ENCODE results near the gene TAP2. TPM values are rescaled to one million over a fixed set of nuclear protein-coding genes. Genes with fewer than 3 reads are reported as not detected.
A peak's percentile ranks its signal among the peaks of the same experiment; 100 is the strongest.

TAP2 gene
- total RNA-seq (2014; rRNA removed; shearing (Covaris generic)): 90.9 and 96.4 TPM in 2 replicates
- total RNA-seq (2022): 108 and 132 TPM in 2 replicates
- percentile 95 among the genes with signal in this experiment for Bru-seq, nascent RNA
- BruChase-seq, experiment 1, labeled RNA remaining after a 6-hour chase: percentile 98 among the genes with signal in this experiment
- BruChase-seq, experiment 2, labeled RNA remaining after a 2-hour chase: percentile 98 among the genes with signal in this experiment
- long read RNA-seq, full-length matches to known transcripts: 1 of 22 reads
- long read RNA-seq, partial matches to known transcripts: 0 of 22 reads
- long read RNA-seq, other reads (novel, unspliced or antisense): 21 of 22 reads

DNA sequence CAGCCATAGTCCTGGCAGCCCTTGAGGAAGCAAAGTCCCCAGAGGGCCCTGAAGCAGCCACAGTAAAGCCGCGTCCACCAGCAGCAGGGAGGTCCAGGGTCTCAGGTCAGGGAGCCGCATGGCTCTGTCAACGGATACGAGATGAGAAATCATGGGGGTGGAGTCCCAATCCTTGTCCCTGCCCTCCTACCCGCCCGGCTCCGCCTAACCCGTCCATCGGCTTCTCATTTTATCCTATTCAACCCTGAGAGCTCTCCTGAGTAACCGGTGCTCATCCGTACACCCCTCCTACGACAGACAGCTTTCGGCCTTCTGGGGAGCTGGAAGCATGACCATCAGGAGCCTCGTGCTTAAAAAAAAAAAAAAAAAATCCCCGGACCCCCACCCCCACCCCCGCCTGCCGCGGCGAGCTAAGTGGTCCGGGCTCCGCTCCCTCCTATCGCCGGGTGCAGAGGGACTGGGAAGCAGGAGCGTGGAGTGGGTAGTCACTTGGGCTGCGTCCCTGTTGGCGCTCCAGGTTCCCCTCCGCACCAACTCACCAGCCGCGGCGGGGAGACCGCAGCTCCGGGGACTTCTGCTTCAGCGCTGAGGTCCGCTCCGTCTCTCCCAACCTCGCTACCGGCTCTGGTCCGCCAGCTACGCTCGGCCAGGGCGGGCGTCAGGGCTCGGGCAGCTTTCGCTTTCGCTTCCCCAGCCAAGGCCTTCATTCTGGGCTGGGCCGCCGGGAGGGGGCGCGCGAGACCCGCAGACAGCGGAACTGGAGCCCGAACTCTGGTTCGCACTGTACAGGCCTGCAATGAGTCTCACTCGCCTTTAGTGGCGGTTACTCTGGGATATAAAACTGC lies at the start of gene TAP2:
Gene TAP2, minus strand, starts transcription at position 626 of the 845 bp plus-strand sequence. Its CDS starts 506 bp downstream, at position 120.
- Histone ChIP-seq H3K27ac (ENCODE audit: low read depth, low read length, poor library complexity, severe bottlenecking) (peak within 1 kb of the TSS; percentile 67), H3K9me2 (ENCODE audit: insufficient read depth, low read length) (no peaks in the 10 kb centered on the region), H3K4me2 (ENCODE audit: low read length) (peak within 1 kb of the TSS; percentile 99), H3K4me1 (ENCODE audit: insufficient read depth, low read length, poor library complexity, severe bottlenecking) (peaks cover 55% of the 10 kb centered on the region), H2AFZ (ENCODE audit: low read length) (peak within 1 kb of the TSS; percentile 22; the same call in 1 of the 2 replicates), H3K4me3 (ENCODE audit: low read depth, low read length, poor library complexity, severe bottlenecking) (peak within 1 kb of the TSS; percentile 97), H3K36me3 (ENCODE audit: insufficient read depth, low read length) (peaks cover 80% of the 10 kb centered on the region), H4K20me1 (ENCODE audit: insufficient read depth, low read length) (no peaks in the 10 kb centered on the region; the same call in 1 of the 2 replicates), H3K9me3 (ENCODE audit: low read length) (no peaks in the 10 kb centered on the region), H3K79me2 (ENCODE audit: insufficient read depth, low read depth, low read length) (peaks cover 43% of the 10 kb centered on the region)
- no peak for TF ChIP-seq EZH2phosphoT487 (IDR thresholded peaks at IDR 0.05; ENCODE audit: borderline replicate concordance, low read depth, low read length)
- TF ChIP-seq, protein P1, sequence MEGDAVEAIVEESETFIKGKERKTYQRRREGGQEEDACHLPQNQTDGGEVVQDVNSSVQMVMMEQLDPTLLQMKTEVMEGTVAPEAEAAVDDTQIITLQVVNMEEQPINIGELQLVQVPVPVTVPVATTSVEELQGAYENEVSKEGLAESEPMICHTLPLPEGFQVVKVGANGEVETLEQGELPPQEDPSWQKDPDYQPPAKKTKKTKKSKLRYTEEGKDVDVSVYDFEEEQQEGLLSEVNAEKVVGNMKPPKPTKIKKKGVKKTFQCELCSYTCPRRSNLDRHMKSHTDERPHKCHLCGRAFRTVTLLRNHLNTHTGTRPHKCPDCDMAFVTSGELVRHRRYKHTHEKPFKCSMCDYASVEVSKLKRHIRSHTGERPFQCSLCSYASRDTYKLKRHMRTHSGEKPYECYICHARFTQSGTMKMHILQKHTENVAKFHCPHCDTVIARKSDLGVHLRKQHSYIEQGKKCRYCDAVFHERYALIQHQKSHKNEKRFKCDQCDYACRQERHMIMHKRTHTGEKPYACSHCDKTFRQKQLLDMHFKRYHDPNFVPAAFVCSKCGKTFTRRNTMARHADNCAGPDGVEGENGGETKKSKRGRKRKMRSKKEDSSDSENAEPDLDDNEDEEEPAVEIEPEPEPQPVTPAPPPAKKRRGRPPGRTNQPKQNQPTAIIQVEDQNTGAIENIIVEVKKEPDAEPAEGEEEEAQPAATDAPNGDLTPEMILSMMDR (conservative IDR thresholded peaks at IDR 0.05; ENCODE audit: low read length): peak; percentile 95
- ChIA-PET CTCF (ENCODE audit: unreplicated experiment) (interaction anchor here (0.5 to 3.2 kb wide), 12 partner anchors 11 to 407 kb away, joined by 3 to 35 read pairs (median 4); partner anchors contain the start of genes PSMB9 and TAP1), POLR2A (interaction anchor here (0.5 to 3.1 kb wide), 24 partner anchors 11 to 512 kb away, joined by 3 to 31 read pairs (median 6); partner anchors contain the start of genes BRD2, HLA-DOB, PSMB9 and TAP1)
- DNase-seq (ENCODE audit: low spot score): peak; percentile 96
- intact Hi-C loops (cut with micrococcal nuclease; ENCODE audit: unreplicated experiment): loop anchor here (1.0 to 2.0 kb wide), 4 partner anchors 16 to 110 kb away; partner anchors contain the start of gene PSMB9
- no TSS peak for BruUV-seq (replicated peaks)

DNA sequence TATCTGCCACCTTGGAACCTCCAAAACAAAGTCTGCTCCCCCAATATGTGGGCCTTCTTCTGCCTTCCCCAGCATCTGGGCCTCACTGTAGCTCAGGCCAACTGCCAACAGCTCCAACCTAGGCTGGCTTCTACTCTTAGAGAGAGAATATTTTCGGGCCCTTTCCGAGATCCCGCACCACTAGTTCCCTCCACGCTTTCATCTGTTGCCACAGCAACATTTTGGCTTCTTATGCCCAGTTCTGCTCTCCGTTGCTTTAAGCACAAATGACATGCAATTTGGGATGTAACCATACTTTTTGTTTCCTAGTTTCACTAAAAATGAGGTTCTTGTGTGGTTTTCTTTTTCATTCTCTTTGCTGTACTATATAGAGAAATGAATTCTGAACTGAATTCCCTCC lies 49.1 kb upstream of the TAP2 start:
- no peaks in the 10 kb centered on the region for H3K9me3 ChIP-seq (ENCODE audit: low read length)
- peaks cover 20% of the 10 kb centered on the region for H3K4me1 ChIP-seq (ENCODE audit: insufficient read depth, low read length, poor library complexity, severe bottlenecking)
- intact Hi-C loops (cut with micrococcal nuclease; ENCODE audit: unreplicated experiment): no loop called here
- BruUV-seq (replicated peaks): no TSS peak
- H3K27ac ChIP-seq (ENCODE audit: low read depth, low read length, poor library complexity, severe bottlenecking): no peak overlapping the region
- H3K79me2 ChIP-seq (ENCODE audit: insufficient read depth, low read depth, low read length): 0 out of 2 replicates have a peak, but pooled peaks cover 5% of the 10 kb centered on the region
- no peak for DNase-seq (ENCODE audit: low spot score)
- no peak overlapping the region for H3K4me3 ChIP-seq (ENCODE audit: low read depth, low read length, poor library complexity, severe bottlenecking)
- no peak overlapping the region for H2AFZ ChIP-seq (ENCODE audit: low read length)
- ChIA-PET CTCF (ENCODE audit: unreplicated experiment) (no interaction called here), POLR2A (no interaction called here)
- no peak overlapping the region for H3K4me2 ChIP-seq (ENCODE audit: low read length)
- H3K9me2 ChIP-seq (ENCODE audit: insufficient read depth, low read length): no peaks in the 10 kb centered on the region
- H4K20me1 ChIP-seq (ENCODE audit: insufficient read depth, low read length): no peaks in the 10 kb centered on the region
- H3K36me3 ChIP-seq (ENCODE audit: insufficient read depth, low read length): no peaks in the 10 kb centered on the region; the same call in 1 of the 2 replicates
- TF ChIP-seq EZH2phosphoT487 (IDR thresholded peaks at IDR 0.05; ENCODE audit: borderline replicate concordance, low read depth, low read length): no peak
- TF ChIP-seq, protein P1 (conservative IDR thresholded peaks at IDR 0.05; ENCODE audit: low read length): no peak
